Effector memory CD8-positive, alpha-beta T cell (primary cell): Measurements from ENCODE around the gene RMND5B.
"Not testable (repeated sequence)": the region's sequence is repeated elsewhere in the genome, so short reads cannot be mapped to it uniquely, and the experiment has no call there.

Source experiments
- ATAC-seq: fragments of 150-1000 bp; cut with Tn5 transposase; replicated peaks from 2 replicates; pipeline ENCODE4 v1.10.0; 2021; ENCODE audit warnings: mild to moderate bottlenecking, moderate library complexity
- DNase-seq, 3 experiments: peaks; one replicate each; pipeline ENCODE4 v3.0.0; 2021
- H3K27ac Mint-ChIP-seq, 2 donors: one replicate each; pipeline ENCODE4 v1.8.0; 2022; ENCODE audit warnings: mild to moderate bottlenecking in 2 of 2, mixed read lengths in 2 of 2, moderate library complexity in 2 of 2
- H3K27me3 Mint-ChIP-seq, 2 donors: one replicate each; pipeline ENCODE4 v1.8.0; 2022; ENCODE audit warnings: mixed read lengths in 2 of 2
- H3K36me3 Mint-ChIP-seq: one replicate; pipeline ENCODE4 v1.8.0; 2022; ENCODE audit warnings: mild to moderate bottlenecking, moderate library complexity, mixed read lengths; ENCODE audit not compliant: insufficient read depth
- H3K4me1 Mint-ChIP-seq, 2 donors: one replicate each; pipeline ENCODE4 v1.8.0; 2022; ENCODE audit warnings: low read depth in 2 of 2, mixed read lengths in 2 of 2
- H3K4me3 Mint-ChIP-seq, 2 donors: one replicate each; pipeline ENCODE4 v1.8.0; 2022; ENCODE audit warnings: mild to moderate bottlenecking in 2 of 2, mixed read lengths in 2 of 2, moderate library complexity in 2 of 2
- H3K9me3 Mint-ChIP-seq, 2 donors: one replicate each; pipeline ENCODE4 v1.8.0; 2022; ENCODE audit warnings: mixed read lengths in 2 of 2

Gene RMND5B

GRCh38 chr5:178180141-178180863 lies 49.5 kb downstream of the RMND5B start:
- no peak overlapping the region for H3K4me3 Mint-ChIP-seq

GRCh38 chr5:178182158-178182876 lies 51.5 kb downstream of the RMND5B start:
- Mint-ChIP-seq H3K4me3 (no peak overlapping the region), H3K36me3 (no peaks in the 10 kb centered on the region), H3K27me3 (peaks cover 7 to 28% of the 10 kb centered on the region in 2 donors), H3K9me3 (no peaks in the 10 kb centered on the region), H3K27ac (no peak overlapping the region), H3K4me1 (no peaks in the 10 kb centered on the region)
- ATAC-seq = no peak
- no peak for DNase-seq

More at GRCh38 chr5:178180141-178180863, 49.5 kb downstream of the RMND5B start:
- H3K4me1 Mint-ChIP-seq = no peaks in the 10 kb centered on the region
- H3K9me3 Mint-ChIP-seq = no peaks in the 10 kb centered on the region
- ATAC-seq = no peak
- DNase-seq = no peak
- H3K36me3 Mint-ChIP-seq = no peaks in the 10 kb centered on the region
- H3K27me3 Mint-ChIP-seq = peaks cover 13 to 28% of the 10 kb centered on the region in 2 donors
- no peak overlapping the region for H3K27ac Mint-ChIP-seq

- no peak overlapping the region for H3K27ac Mint-ChIP-seq
- no peaks in the 10 kb centered on the region for H3K9me3 Mint-ChIP-seq
- H3K4me1 Mint-ChIP-seq = no peaks in the 10 kb centered on the region
These were observed 55.6 kb downstream of the RMND5B start for GRCh38 chr5:178186427-178186826.

GRCh38 chr5:178187014-178187413 lies 56.2 kb downstream of the RMND5B start, which contains the start of gene GMCL2:
Gene GMCL2 (minus strand): TSS chr5:178187371. CDS start chr5:178187299, 72 bp downstream.
- Mint-ChIP-seq H3K36me3 (peaks cover 3% of the 10 kb centered on the region), H3K4me1 (no peaks in the 10 kb centered on the region), H3K4me3 (no peak within 1 kb of the TSS), H3K9me3 (no peaks in the 10 kb centered on the region), H3K27me3 (peaks cover 0 to 10% of the 10 kb centered on the region in 2 donors), H3K27ac (no peak within 1 kb of the TSS)
- ATAC-seq = no peak
- DNase-seq = no peak

More at GRCh38 chr5:178186427-178186826, 55.6 kb downstream of the RMND5B start:
- no peak overlapping the region for H3K4me3 Mint-ChIP-seq
- no peak for ATAC-seq
- H3K27me3 Mint-ChIP-seq = peaks cover 0 to 10% of the 10 kb centered on the region in 2 donors
- no peak for DNase-seq
- peaks cover 3% of the 10 kb centered on the region for H3K36me3 Mint-ChIP-seq

- Mint-ChIP-seq H3K4me1 (peaks cover 17 to 20% of the 10 kb centered on the region in 2 donors), H3K9me3 (no peaks in the 10 kb centered on the region), H3K27me3 (peaks cover 0 to 10% of the 10 kb centered on the region in 2 donors), H3K4me3 (no peak overlapping the region), H3K36me3 (peaks cover 3% of the 10 kb centered on the region), H3K27ac (no peak overlapping the region)
- ATAC-seq = no peak
- DNase-seq = no peak
These were observed 58.6 kb downstream of the RMND5B start for GRCh38 chr5:178189433-178189832.

GRCh38 chr5:178191661-178192060 lies 60.8 kb downstream of the RMND5B start:
- Mint-ChIP-seq H3K4me1 (peaks cover 22 to 31% of the 10 kb centered on the region in 2 donors), H3K9me3 (no peaks in the 10 kb centered on the region), H3K4me3 (no peak overlapping the region), H3K27ac (no peak overlapping the region), H3K36me3 (peaks cover 3% of the 10 kb centered on the region), H3K27me3 (peaks cover 0 to 10% of the 10 kb centered on the region in 2 donors)
- DNase-seq (no peak), ATAC-seq (no peak)

- H3K9me3 Mint-ChIP-seq = no peaks in the 10 kb centered on the region
- ATAC-seq = no peak
- peaks cover 22 to 31% of the 10 kb centered on the region in 2 donors for H3K4me1 Mint-ChIP-seq
- H3K27ac Mint-ChIP-seq = peak overlapping the region in 1 of 2 donors; percentile 45
- H3K4me3 Mint-ChIP-seq = peak overlapping the region; percentile 9 to 43
- peaks cover 0 to 10% of the 10 kb centered on the region in 2 donors for H3K27me3 Mint-ChIP-seq
- no peak for DNase-seq
- H3K36me3 Mint-ChIP-seq = peaks cover 3% of the 10 kb centered on the region
These were observed 61.4 kb downstream of the RMND5B start for GRCh38 chr5:178192244-178192643.

- peaks cover 22 to 31% of the 10 kb centered on the region in 2 donors for H3K4me1 Mint-ChIP-seq
- H3K27me3 Mint-ChIP-seq = peaks cover 0 to 10% of the 10 kb centered on the region in 2 donors
- H3K27ac Mint-ChIP-seq = peak overlapping the region; percentile 11 to 45
- ATAC-seq (no peak), DNase-seq (no peak)
- peaks cover 3% of the 10 kb centered on the region for H3K36me3 Mint-ChIP-seq
- peak overlapping the region; percentile 68 for H3K4me3 Mint-ChIP-seq
- H3K9me3 Mint-ChIP-seq = no peaks in the 10 kb centered on the region
These were observed 62.0 kb downstream of the RMND5B start for GRCh38 chr5:178192787-178193186.

- H3K4me3 Mint-ChIP-seq = peak overlapping the region; percentile 68
- peak overlapping the region; percentile 11 to 45 for H3K27ac Mint-ChIP-seq
- ATAC-seq = peak; percentile 80
These were observed 62.5 kb downstream of the RMND5B start for GRCh38 chr5:178193251-178193809.

GRCh38 chr5:178194026-178194425 lies 63.2 kb downstream of the RMND5B start:
- H3K4me3 Mint-ChIP-seq = peak overlapping the region; percentile 55 to 68
- H3K4me1 Mint-ChIP-seq = peaks cover 22 to 31% of the 10 kb centered on the region in 2 donors
- no peaks in the 10 kb centered on the region for H3K27me3 Mint-ChIP-seq
- no peaks in the 10 kb centered on the region for H3K9me3 Mint-ChIP-seq
- peak overlapping the region in 1 of 2 donors; percentile 63 for H3K27ac Mint-ChIP-seq
- no peaks in the 10 kb centered on the region for H3K36me3 Mint-ChIP-seq
- peak; percentile 64 for ATAC-seq
- DNase-seq = no peak

More at GRCh38 chr5:178193251-178193809, 62.5 kb downstream of the RMND5B start:
- peaks cover 22 to 31% of the 10 kb centered on the region in 2 donors for H3K4me1 Mint-ChIP-seq
- peaks cover 1% of the 10 kb centered on the region for H3K36me3 Mint-ChIP-seq
- DNase-seq = peak in 2 of 3 experiments; percentile 18 to 21
- H3K27me3 Mint-ChIP-seq = peaks cover 0 to 6% of the 10 kb centered on the region in 2 donors
- no peaks in the 10 kb centered on the region for H3K9me3 Mint-ChIP-seq

- H3K36me3 Mint-ChIP-seq = no peaks in the 10 kb centered on the region
- ATAC-seq = no peak
- H3K4me1 Mint-ChIP-seq = peaks cover 22 to 31% of the 10 kb centered on the region in 2 donors
- H3K27ac Mint-ChIP-seq = no peak overlapping the region
- H3K4me3 Mint-ChIP-seq = no peak overlapping the region
- no peaks in the 10 kb centered on the region for H3K27me3 Mint-ChIP-seq
- H3K9me3 Mint-ChIP-seq = no peaks in the 10 kb centered on the region
- DNase-seq = no peak
These were observed 65.5 kb downstream of the RMND5B start for GRCh38 chr5:178196281-178196812.

GRCh38 chr5:178196986-178197385 lies 66.2 kb downstream of the RMND5B start:
- ATAC-seq = no peak
- Mint-ChIP-seq H3K9me3 (no peaks in the 10 kb centered on the region), H3K4me3 (no peak overlapping the region), H3K27ac (no peak overlapping the region), H3K4me1 (peaks cover 22 to 31% of the 10 kb centered on the region in 2 donors), H3K36me3 (no peaks in the 10 kb centered on the region), H3K27me3 (no peaks in the 10 kb centered on the region)
- no peak for DNase-seq

- H3K27me3 Mint-ChIP-seq, H3K27ac Mint-ChIP-seq, H3K36me3 Mint-ChIP-seq, H3K9me3 Mint-ChIP-seq, DNase-seq, ATAC-seq, H3K4me3 Mint-ChIP-seq: not testable (repeated sequence)
- peaks cover 15 to 22% of the 10 kb centered on the region in 2 donors for H3K4me1 Mint-ChIP-seq
These were observed 67.3 kb downstream of the RMND5B start for GRCh38 chr5:178198151-178198550.
